Fibroblast of villous mesenchyme (primary cell): ENCODE data around the gene CHTOP. TPM values are rescaled to one million over a fixed set of nuclear protein-coding genes. Genes with fewer than 3 reads are reported as not detected.

Experiments used
- DNase-seq: peaks from one replicate; pipeline ENCODE4 v3.0.0-alpha.2; 2010; ENCODE audit warnings: low read depth
- H3K4me3 ChIP-seq: 2 replicates; pipeline ENCODE4 v1.5.1; 2011; ENCODE audit warnings: low read depth, mild to moderate bottlenecking, low read length
- small RNA-seq: library from RNA; depleted of rRNA; stranded (forward); fragments of <200 nt; gene quantifications from one replicate; pipeline ENCODE3, GENCODE V24; 2012
- total RNA-seq: library from RNA; depleted of rRNA; stranded (reverse); fragments of >200 nt; gene quantifications from 2 replicates; pipeline ENCODE4 v1.2.3, GENCODE V29; 2012
- TF ChIP-seq, protein P1 (sequence below): IDR thresholded peaks from 2 replicates; pipeline ENCODE4 v1.5.1; 2012; ENCODE audit warnings: low read depth, mild to moderate bottlenecking, low read length; ENCODE audit not compliant: insufficient read depth

Gene CHTOP
- total RNA-seq, 1 donor: 47.9 TPM

GRCh38 chr1:153693466-153693865 is 59.6 kb downstream of the CHTOP start:
- TF ChIP-seq, protein P1, sequence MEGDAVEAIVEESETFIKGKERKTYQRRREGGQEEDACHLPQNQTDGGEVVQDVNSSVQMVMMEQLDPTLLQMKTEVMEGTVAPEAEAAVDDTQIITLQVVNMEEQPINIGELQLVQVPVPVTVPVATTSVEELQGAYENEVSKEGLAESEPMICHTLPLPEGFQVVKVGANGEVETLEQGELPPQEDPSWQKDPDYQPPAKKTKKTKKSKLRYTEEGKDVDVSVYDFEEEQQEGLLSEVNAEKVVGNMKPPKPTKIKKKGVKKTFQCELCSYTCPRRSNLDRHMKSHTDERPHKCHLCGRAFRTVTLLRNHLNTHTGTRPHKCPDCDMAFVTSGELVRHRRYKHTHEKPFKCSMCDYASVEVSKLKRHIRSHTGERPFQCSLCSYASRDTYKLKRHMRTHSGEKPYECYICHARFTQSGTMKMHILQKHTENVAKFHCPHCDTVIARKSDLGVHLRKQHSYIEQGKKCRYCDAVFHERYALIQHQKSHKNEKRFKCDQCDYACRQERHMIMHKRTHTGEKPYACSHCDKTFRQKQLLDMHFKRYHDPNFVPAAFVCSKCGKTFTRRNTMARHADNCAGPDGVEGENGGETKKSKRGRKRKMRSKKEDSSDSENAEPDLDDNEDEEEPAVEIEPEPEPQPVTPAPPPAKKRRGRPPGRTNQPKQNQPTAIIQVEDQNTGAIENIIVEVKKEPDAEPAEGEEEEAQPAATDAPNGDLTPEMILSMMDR: no peak
- no peak overlapping the region for H3K4me3 ChIP-seq
- DNase-seq: no peak

Small RNA genes lying within 50 kb of the gene (small RNA-seq; reads per million reads assigned to genes)
- not detected for gene MIR8083

Other genes with a start within 250 kb of the CHTOP start
- gene S100A8, start 243.0 kb upstream of the CHTOP start, total RNA-seq: not detected in 2 replicates
- not detected in 2 replicates for gene S100A7A, start 217.5 kb upstream of the CHTOP start, total RNA-seq
- gene S100A7, start 173.4 kb upstream of the CHTOP start, total RNA-seq: not detected in 2 replicates
- 1,018 and 1,040 TPM in 2 replicates for gene S100A6, start 98.1 kb upstream of the CHTOP start, total RNA-seq
- 0.32 TPM in 1 of 2 replicates, not detected in the other for gene S100A5, start 93.1 kb upstream of the CHTOP start, total RNA-seq
- gene S100A4, start 88.3 kb upstream of the CHTOP start, total RNA-seq: 165 and 507 TPM in 2 replicates
- gene S100A3, start 84.8 kb upstream of the CHTOP start, total RNA-seq: 18.0 and 20.3 TPM in 2 replicates
- gene S100A2, start 68.2 kb upstream of the CHTOP start, total RNA-seq: 0.97 and 2.2 TPM in 2 replicates
- gene S100A16, start 20.9 kb upstream of the CHTOP start, total RNA-seq: 159 and 206 TPM in 2 replicates
- not detected in 2 replicates for gene S100A14, start 17.7 kb upstream of the CHTOP start, total RNA-seq
- gene S100A13, start 6.6 kb upstream of the CHTOP start, total RNA-seq: 160 and 178 TPM in 2 replicates
- not detected in 2 replicates for gene S100A1, start 5.6 kb upstream of the CHTOP start, total RNA-seq
- gene SNAPIN, start 24.6 kb downstream of the CHTOP start, total RNA-seq: 55.7 and 66.1 TPM in 2 replicates
- 149 and 213 TPM in 2 replicates for gene ILF2, start 36.9 kb downstream of the CHTOP start, total RNA-seq
- 1.6 and 3.9 TPM in 2 replicates for gene NPR1, start 44.6 kb downstream of the CHTOP start, total RNA-seq
- gene INTS3, start 94.0 kb downstream of the CHTOP start, total RNA-seq: 37.0 and 51.4 TPM in 2 replicates
- 6.9 and 14.8 TPM in 2 replicates for gene SLC27A3, start 141.3 kb downstream of the CHTOP start, total RNA-seq